IMR-90 (cell line): ENCODE results near the gene PDZRN3. TPM values are rescaled to one million over a fixed set of nuclear protein-coding genes. Genes with fewer than 3 reads are reported as not detected.

ENCODE experiments used
- ATAC-seq: fragments of 200-7000 bp; cut with Tn5 transposase; 2 replicates; pipeline ENCODE4 v1.9.1; 2020; ENCODE audit warnings: low read depth, mild to moderate bottlenecking, moderate library complexity
- BruUV-seq: library from RNA; stranded (reverse); fragments of 400-500 nt; replicated peaks from 2 replicates; lab custom pipeline; 2021; lab: Mats Ljungman, UMichigan
- CTCF ChIA-PET: fragments of 300-600 bp; formaldehyde crosslinking; extraction: SDS; loops from one replicate; lab custom pipeline; 2021; ENCODE audit warnings: antibody characterized with exemption; lab: Yijun Ruan, JAX
- POLR2A ChIA-PET: fragments of 300-600 bp; sonication (Branson Sonifier 250); formaldehyde crosslinking; loops from one replicate; lab custom pipeline; 2022; ENCODE audit warnings: antibody characterized with exemption; ENCODE audit not compliant: unreplicated experiment; lab: Charles Lee
- DNase-seq: peaks from one replicate; pipeline ENCODE4 v3.0.0; 2013
- H2AFZ ChIP-seq: replicated peaks from 2 replicates; pipeline ENCODE3; 2013; ENCODE audit warnings: low read length, mild to moderate bottlenecking; ENCODE audit not compliant: poor library complexity
- H2AK5ac ChIP-seq: 2 replicates; pipeline ENCODE4 v1.6.1; 2013; ENCODE audit warnings: low read depth, low read length, inconsistent platforms
- H2AK9ac ChIP-seq: replicated peaks from 2 replicates; pipeline ENCODE3; 2013; ENCODE audit warnings: mild to moderate bottlenecking, low read depth, low read length, moderate library complexity; ENCODE audit not compliant: poor library complexity
- H2BK120ac ChIP-seq: 2 replicates; pipeline ENCODE4 v1.6.1; 2013; ENCODE audit warnings: low read depth, low read length, inconsistent platforms
- H2BK15ac ChIP-seq: 3 replicates; pipeline ENCODE4 v1.6.1; 2013; ENCODE audit warnings: low read depth, low read length, inconsistent platforms
- H2BK20ac ChIP-seq: 2 replicates; pipeline ENCODE4 v1.6.1; 2013; ENCODE audit warnings: low read depth, mild to moderate bottlenecking, inconsistent platforms, low read length, moderate library complexity
- H2BK5ac ChIP-seq: 2 replicates; pipeline ENCODE4 v1.6.1; 2013; ENCODE audit warnings: mild to moderate bottlenecking, low read depth, low read length, inconsistent platforms; ENCODE audit not compliant: poor library complexity, severe bottlenecking
- H3K14ac ChIP-seq: replicated peaks from 2 replicates; pipeline ENCODE4 v1.6.1; 2013; ENCODE audit warnings: low read depth, low read length, inconsistent platforms
- H3K18ac ChIP-seq: 2 replicates; pipeline ENCODE4 v1.6.1; 2013; ENCODE audit warnings: low read depth, low read length, control low read depth
- H3K23ac ChIP-seq: 2 replicates; pipeline ENCODE4 v1.6.1; 2013; ENCODE audit warnings: low read depth, low read length, inconsistent platforms
- H3K27ac ChIP-seq: 2 replicates; pipeline ENCODE4 v1.5.1; 2013; ENCODE audit warnings: mild to moderate bottlenecking, control low read depth, low read length; ENCODE audit not compliant: insufficient read depth
- H3K27me3 ChIP-seq: 2 replicates; pipeline ENCODE4 v1.6.1; 2013; ENCODE audit warnings: low read length; ENCODE audit not compliant: control insufficient read depth, insufficient read depth
- H3K36me3 ChIP-seq: 2 replicates; pipeline ENCODE4 v1.6.1; 2013; ENCODE audit warnings: low read length, mixed read lengths; ENCODE audit not compliant: control insufficient read depth, insufficient read depth
- H3K4ac ChIP-seq: 2 replicates; pipeline ENCODE4 v1.6.1; 2013; ENCODE audit warnings: low read depth, low read length, inconsistent platforms
- H3K4me1 ChIP-seq: 2 replicates; pipeline ENCODE4 v1.6.1; 2013; ENCODE audit warnings: low read length, mixed read lengths; ENCODE audit not compliant: control insufficient read depth, insufficient read depth
- H3K4me2 ChIP-seq: 2 replicates; pipeline ENCODE4 v1.6.1; 2013; ENCODE audit warnings: low read depth, mild to moderate bottlenecking, control low read depth, low read length, moderate library complexity
- H3K4me3 ChIP-seq: 2 replicates; pipeline ENCODE4 v1.5.1; 2013; ENCODE audit warnings: low read depth, mild to moderate bottlenecking, control low read depth, low read length, moderate library complexity; ENCODE audit not compliant: insufficient read depth
- H3K56ac ChIP-seq: 2 replicates; pipeline ENCODE4 v1.6.1; 2013; ENCODE audit warnings: low read length, inconsistent platforms; ENCODE audit not compliant: insufficient read depth; ENCODE audit errors: extremely low read depth
- H3K79me1 ChIP-seq, 2 experiments: 2 replicates each; pipeline ENCODE4 v1.6.1; 2013; ENCODE audit warnings: low read length in 2 of 2, inconsistent platforms in 1 of 2, low read depth in 1 of 2
- H3K9ac ChIP-seq: 2 replicates; pipeline ENCODE4 v1.6.1; 2013; ENCODE audit warnings: low read depth, low read length, control low read depth
- H3K9me1 ChIP-seq: 2 replicates; pipeline ENCODE4 v1.6.1; 2013; ENCODE audit warnings: low read length, inconsistent platforms; ENCODE audit not compliant: insufficient read depth
- H3K9me3 ChIP-seq: 2 replicates; pipeline ENCODE4 v1.6.1; 2013; ENCODE audit warnings: low read length; ENCODE audit not compliant: control insufficient read depth, insufficient read depth
- H4K20me1 ChIP-seq: 2 replicates; pipeline ENCODE4 v1.6.1; 2013; ENCODE audit warnings: low read length, inconsistent platforms; ENCODE audit not compliant: insufficient read depth
- H4K5ac ChIP-seq: 2 replicates; pipeline ENCODE4 v1.6.1; 2013; ENCODE audit warnings: mild to moderate bottlenecking, low read depth, low read length, control low read depth
- H4K8ac ChIP-seq, 2 experiments: 2 replicates each; pipeline ENCODE4 v1.6.1; 2013; ENCODE audit warnings: low read depth in 2 of 2, low read length in 2 of 2, control low read depth in 1 of 2, inconsistent platforms in 1 of 2
- H4K91ac ChIP-seq: 2 replicates; pipeline ENCODE4 v1.6.1; 2013; ENCODE audit warnings: low read depth, low read length, inconsistent platforms; ENCODE audit not compliant: insufficient read depth
- BHLHE40 ChIP-seq: fragments of 150-350 bp; IDR thresholded peaks from 2 replicates; pipeline ENCODE4 v1.6.1; 2016; ENCODE audit warnings: mild to moderate bottlenecking, low read depth, low read length
- CEBPB ChIP-seq: IDR thresholded peaks from 2 replicates; pipeline ENCODE4 v1.6.1; 2012; ENCODE audit warnings: low read depth, low read length, improper control_type of control experiment
- CHD1 ChIP-seq: IDR thresholded peaks from 2 replicates; pipeline ENCODE4 v1.6.1; 2012; ENCODE audit warnings: low read depth, low read length, improper control_type of control experiment
- CTCF ChIP-seq: conservative IDR thresholded peaks from 2 replicates; pipeline ENCODE4 v1.5.1; 2012; ENCODE audit warnings: mild to moderate bottlenecking, low read depth, low read length, improper control_type of control experiment
- ELK1 ChIP-seq: fragments of 150-350 bp; IDR thresholded peaks from 2 replicates; pipeline ENCODE4 v1.6.1; 2016; ENCODE audit warnings: low read depth, mild to moderate bottlenecking, low read length, moderate library complexity, borderline replicate concordance
- FOS ChIP-seq: fragments of 150-350 bp; IDR thresholded peaks from 2 replicates; pipeline ENCODE4 v1.6.1; 2016; ENCODE audit warnings: low read depth, low read length
- MAFK ChIP-seq: IDR thresholded peaks from 2 replicates; pipeline ENCODE4 v1.6.1; 2012; ENCODE audit warnings: low read depth, low read length, improper control_type of control experiment
- MAZ ChIP-seq: IDR thresholded peaks from 2 replicates; pipeline ENCODE4 v1.6.1; 2012; ENCODE audit warnings: low read depth, mild to moderate bottlenecking, low read length, improper control_type of control experiment, moderate library complexity, borderline replicate concordance
- MXI1 ChIP-seq: IDR thresholded peaks from 2 replicates; pipeline ENCODE4 v1.6.1; 2012; ENCODE audit warnings: low read depth, mild to moderate bottlenecking, low read length, moderate library complexity, borderline replicate concordance
- NFE2L2 ChIP-seq: fragments of 150-350 bp; IDR thresholded peaks from 2 replicates; pipeline ENCODE4 v1.6.1; 2016; ENCODE audit warnings: low read depth, mild to moderate bottlenecking, low read length
- POLR2A ChIP-seq: IDR thresholded peaks from 2 replicates; pipeline ENCODE4 v1.6.1; 2012; ENCODE audit warnings: mild to moderate bottlenecking, low read depth, low read length
- RAD21 ChIP-seq: IDR thresholded peaks from 2 replicates; pipeline ENCODE4 v1.6.1; 2012; ENCODE audit warnings: low read length, improper control_type of control experiment
- RCOR1 ChIP-seq: IDR thresholded peaks from 2 replicates; pipeline ENCODE4 v1.6.1; 2012; ENCODE audit warnings: mild to moderate bottlenecking, low read length, improper control_type of control experiment; ENCODE audit not compliant: insufficient replicate concordance
- RFX5 ChIP-seq: IDR thresholded peaks from 2 replicates; pipeline ENCODE4 v1.8.0; 2012; ENCODE audit warnings: low read depth, mild to moderate bottlenecking, low read length, moderate library complexity
- SMC3 ChIP-seq: fragments of 150-350 bp; IDR thresholded peaks from 2 replicates; pipeline ENCODE4 v1.6.1; 2016; ENCODE audit warnings: low read depth, mild to moderate bottlenecking, antibody characterized with exemption, low read length, moderate library complexity
- USF2 ChIP-seq: fragments of 150-350 bp; IDR thresholded peaks from 2 replicates; pipeline ENCODE4 v1.6.1; 2017; ENCODE audit warnings: mild to moderate bottlenecking, antibody characterized with exemption, low read length, low read depth
- dilution Hi-C: fragments of 300-500 bp; cut with HindIII; formaldehyde crosslinking; loops from one replicate; pipeline ENCODE4 v1.14.3; 2018; ENCODE audit warnings: low sequenced_read_pairs; ENCODE audit not compliant: unreplicated experiment
- in situ Hi-C: fragments of 300-500 bp; cut with MboI; formaldehyde crosslinking; loops from 3 replicates; pipeline ENCODE4 v1.14.3; 2019; ENCODE audit warnings: low sequenced_read_pairs, inconsistent platforms, mixed read lengths
- intact Hi-C: fragments of 100-400 bp; cut with micrococcal nuclease; formaldehyde crosslinking; loops from 2 replicates; pipeline ENCODE4 v1.10.0; 2022
- polyA plus RNA-seq, 3 experiments: library from polyadenylated mRNA; depleted of rRNA; stranded (reverse); fragments of >200 nt; gene quantifications; 2 replicates each; pipeline ENCODE4 v1.2.3, GENCODE V29; 2012; ENCODE audit warnings: low replicate concordance in 1 of 3
- total RNA-seq: library from RNA; depleted of rRNA; stranded (reverse); fragments of >200 nt; gene quantifications from 2 replicates; pipeline ENCODE4 v1.2.3, GENCODE V29; 2012

The PDZRN3 gene
- total and polyA plus RNA-seq, 2 of the 4 experiments (the other 2 are of a cell fraction) = 9.4 to 17.0 TPM

- POLR2A ChIA-PET = no interaction called here
- Histone ChIP-seq H3K9me3 (no peaks in the 10 kb centered on the region), H3K14ac (peak overlapping the region; percentile 76), H3K4me3 (no peak overlapping the region), H3K56ac (no peak overlapping the region), H4K5ac (no peak overlapping the region), H2AK9ac (no peak overlapping the region), H2AFZ (no peak overlapping the region), H2AK5ac (peak overlapping the region; percentile 39; the same call in 1 of the 2 replicates), H2BK20ac (no peak overlapping the region), H3K4me1 (peaks cover 7% of the 10 kb centered on the region), H3K18ac (no peak overlapping the region), H3K4ac (0 out of 2 replicates have a peak overlapping the region, but pooled peaks have one; percentile 11), H3K79me1 (peaks cover 0 to 16% of the 10 kb centered on the region in 2 experiments; a peak in 2 of 4 replicates), H3K27me3 (no peaks in the 10 kb centered on the region), H4K20me1 (0 out of 2 replicates have a peak, but pooled peaks cover 3% of the 10 kb centered on the region), H3K9ac (no peak overlapping the region), H4K91ac (no peak overlapping the region), H3K27ac (no peak overlapping the region), H4K8ac (no peak overlapping the region), H3K4me2 (no peak overlapping the region), H2BK5ac (no peak overlapping the region), H2BK120ac (no peak overlapping the region), H2BK15ac (no peak overlapping the region), H3K36me3 (no peaks in the 10 kb centered on the region), H3K9me1 (peaks cover 10% of the 10 kb centered on the region), H3K23ac (no peak overlapping the region)
- dilution Hi-C loops (no loop called here), intact Hi-C loops (no loop called here), in situ Hi-C loops (no loop called here)
- no peak for DNase-seq
- CTCF ChIA-PET = no interaction called here
- TF ChIP-seq BHLHE40 (no peak), CTCF (no peak), ELK1 (no peak), NFE2L2 (no peak), CEBPB (no peak), USF2 (no peak), MXI1 (no peak), RCOR1 (no peak), CHD1 (no peak), MAFK (no peak), RAD21 (no peak), POLR2A (no peak), RFX5 (no peak), MAZ (no peak), FOS (no peak), SMC3 (no peak)
- BruUV-seq = no TSS peak
- no peak; the same call in 1 of the 2 replicates for ATAC-seq
Observed at GRCh38 chr3:73536952-73537351, 87.8 kb downstream of the PDZRN3 start.
